T-helper 1 cell (primary cell): ENCODE results near the gene SNUPN.

Experiments used
- DNase-seq, 5 donors: peaks; one replicate each; pipeline ENCODE4 v3.0.0-alpha.2; 2012 to 2020
- total RNA-seq, 4 donors: gene quantifications; one replicate each; lab custom pipeline; 2026; lab: John Stamatoyannopoulos, UW

Gene SNUPN
- total RNA-seq: 8.3 to 17.7 (median 8.7) reads per million in 4 donors

GRCh38 chr15:75625542-75626347 lies at the start of gene SNUPN:
Gene SNUPN, minus strand, starts transcription at chr15:75625725. Its CDS starts 4,674 bp downstream, at chr15:75621051.
- DNase-seq: peak; percentile 81 to 97 (median 86)

GRCh38 chr15:75674366-75674765 lies 48.8 kb upstream of the SNUPN start:
- DNase-seq: no peak

GRCh38 chr15:75673426-75674235 lies 48.1 kb upstream of the SNUPN start:
- no peak for DNase-seq

GRCh38 chr15:75672646-75673425 lies 47.3 kb upstream of the SNUPN start:
- DNase-seq: no peak

- no peak for DNase-seq
Measured at GRCh38 chr15:75671730-75672602, 46.4 kb upstream of the SNUPN start.

- no peak for DNase-seq
Measured at GRCh38 chr15:75669879-75670212, 44.3 kb upstream of the SNUPN start.

GRCh38 chr15:75669191-75669878 lies 43.8 kb upstream of the SNUPN start:
- DNase-seq: no peak

GRCh38 chr15:75666823-75667501 lies 41.4 kb upstream of the SNUPN start:
- no peak for DNase-seq

GRCh38 chr15:75663931-75664421 lies 38.5 kb upstream of the SNUPN start:
- DNase-seq: no peak

- no peak for DNase-seq
Measured at GRCh38 chr15:75662823-75663519, 37.4 kb upstream of the SNUPN start.

- no peak for DNase-seq
Measured at GRCh38 chr15:75661756-75662140, 36.2 kb upstream of the SNUPN start.

GRCh38 chr15:75661100-75661755 lies 35.7 kb upstream of the SNUPN start:
- no peak for DNase-seq

- DNase-seq: no peak
Measured at GRCh38 chr15:75659928-75660645, 34.6 kb upstream of the SNUPN start.

- DNase-seq: no peak
Measured at GRCh38 chr15:75659141-75659771, 33.7 kb upstream of the SNUPN start.

GRCh38 chr15:75656813-75657212 lies 31.3 kb upstream of the SNUPN start:
- no peak for DNase-seq

- DNase-seq: no peak
Measured at GRCh38 chr15:75656331-75656730, 30.8 kb upstream of the SNUPN start.

- no peak for DNase-seq
Measured at GRCh38 chr15:75655931-75656330, 30.4 kb upstream of the SNUPN start.

- no peak for DNase-seq
Measured at GRCh38 chr15:75654201-75654907, 28.8 kb upstream of the SNUPN start.
